Measurements from ENCODE around the gene GNRHR.
"Not testable (repeated sequence)": the region's sequence is repeated elsewhere in the genome, so short reads cannot be mapped to it uniquely, and the experiment has no call there.

The GNRHR gene

GRCh38 chr4:67754288-67754687, at the start of gene GNRHR:
GNRHR (minus strand) TSS chr4:67754388; CDS start chr4:67754335, 53 bp downstream.
- no peak for DNase-seq

GRCh38 chr4:67796810-67797209, 42.6 kb upstream of the GNRHR start:
- no peak for DNase-seq

- DNase-seq: no peak
Observed at GRCh38 chr4:67790721-67791120, 36.5 kb upstream of the GNRHR start.

GRCh38 chr4:67787311-67787710, 33.1 kb upstream of the GNRHR start:
- DNase-seq: no peak

- no peak for DNase-seq
Observed at GRCh38 chr4:67785528-67785927, 31.3 kb upstream of the GNRHR start.

GRCh38 chr4:67779631-67780030, 25.4 kb upstream of the GNRHR start:
- DNase-seq: no peak

- no peak for DNase-seq
Observed at GRCh38 chr4:67776746-67777145, 22.6 kb upstream of the GNRHR start.

GRCh38 chr4:67770422-67770821, 16.2 kb upstream of the GNRHR start:
- no peak for DNase-seq

- no peak for DNase-seq
Observed at GRCh38 chr4:67765928-67766327, 11.7 kb upstream of the GNRHR start.

GRCh38 chr4:67765401-67765800, 11.2 kb upstream of the GNRHR start:
- DNase-seq: no peak

GRCh38 chr4:67764183-67764582, 10.0 kb upstream of the GNRHR start:
- no peak for DNase-seq

GRCh38 chr4:67762086-67762485, 7.9 kb upstream of the GNRHR start:
- DNase-seq: no peak

GRCh38 chr4:67756991-67757390, 2.8 kb upstream of the GNRHR start:
- DNase-seq: not testable (repeated sequence)

- no peak for DNase-seq
Observed at GRCh38 chr4:67755974-67756373, 1.8 kb upstream of the GNRHR start.

GRCh38 chr4:67751260-67751659, 2.9 kb downstream of the GNRHR start:
- DNase-seq: no peak

GRCh38 chr4:67750691-67751090, 3.5 kb downstream of the GNRHR start:
- DNase-seq: no peak

- no peak for DNase-seq
Observed at GRCh38 chr4:67749286-67749685, 4.9 kb downstream of the GNRHR start.

GRCh38 chr4:67746797-67747495, 7.2 kb downstream of the GNRHR start:
- DNase-seq: no peak

- DNase-seq: no peak
Observed at GRCh38 chr4:67744561-67745283, 9.5 kb downstream of the GNRHR start.

GRCh38 chr4:67743194-67743593, 11.0 kb downstream of the GNRHR start:
- DNase-seq: no peak

GRCh38 chr4:67736262-67736661, 17.9 kb downstream of the GNRHR start:
- DNase-seq: no peak

GRCh38 chr4:67735325-67735724, 18.9 kb downstream of the GNRHR start:
- DNase-seq: no peak

- not testable (repeated sequence) for DNase-seq
Observed at GRCh38 chr4:67730511-67730910, 23.7 kb downstream of the GNRHR start.

- DNase-seq: no peak
Observed at GRCh38 chr4:67727124-67727850, 26.9 kb downstream of the GNRHR start.

Measured in right forelimb (tissue), 1 donor.